Measurements from ENCODE around the gene CDHR2. TPM values are rescaled to one million over a fixed set of nuclear protein-coding genes. Genes with fewer than 3 reads are reported as not detected.

The CDHR2 gene
- total and polyA plus RNA-seq, 2 donors (not counting 3 experiments of a cell fraction or from before 2014, with no cell fraction given), result not detected

DNA sequence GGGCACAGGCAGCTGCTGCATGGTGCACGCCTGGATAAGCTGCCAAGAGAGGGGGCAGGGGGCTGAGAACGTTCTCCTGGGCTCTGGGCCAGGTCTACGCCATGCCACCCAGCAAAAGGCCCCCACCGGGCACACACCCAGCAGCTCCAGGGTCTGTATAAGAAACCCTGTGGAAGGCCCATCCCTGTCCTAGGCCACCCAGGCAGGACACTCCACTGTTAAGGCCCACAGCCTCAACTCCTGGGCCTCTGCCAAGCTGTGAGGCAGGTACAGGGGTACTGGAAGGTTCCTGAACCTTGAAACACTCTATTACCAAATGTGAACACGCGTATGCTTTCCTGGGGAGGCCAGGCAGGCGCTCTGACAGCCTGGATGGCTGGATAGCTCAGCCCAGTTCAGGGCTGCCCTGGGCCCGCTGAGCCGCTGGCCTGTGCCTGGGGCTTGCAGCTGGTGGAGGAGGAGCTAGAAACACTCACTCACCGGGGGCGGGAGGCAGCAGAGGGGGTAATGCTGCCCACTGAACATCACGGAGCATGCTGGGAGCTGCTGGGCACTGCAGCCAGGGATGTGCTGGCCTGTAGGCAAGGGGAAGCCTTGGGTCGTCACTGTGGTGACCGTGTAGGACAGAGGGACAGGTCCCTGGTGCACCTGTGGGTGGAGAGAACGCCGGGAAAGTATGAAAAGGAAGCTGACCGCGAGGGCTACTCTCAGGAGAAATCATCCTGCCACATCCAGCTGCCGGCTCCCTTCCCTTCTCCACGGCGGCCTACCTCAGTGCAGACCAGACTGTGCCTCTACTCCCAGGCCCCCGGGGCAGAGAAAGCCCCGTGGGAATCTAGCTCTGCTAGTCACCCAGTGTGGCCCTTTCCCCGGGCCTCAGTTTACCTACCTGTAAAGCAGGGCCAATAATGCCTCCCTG, 17.9 kb upstream of the CDHR2 start:
- dilution Hi-C loops (cut with MboI; ENCODE audit: extremely low pct_ligation_motif_present, low sequenced_read_pairs), result no loop called here
- H3K4me3 ChIP-seq (replicated peaks in 1 of 3; ENCODE audit: insufficient read depth in 1 of 3, low read depth in 1 of 3, low read length in 3 of 3), result no peak overlapping the region
- TF ChIP-seq GATA2 (IDR thresholded peaks at IDR 0.05; ENCODE audit: insufficient read depth, insufficient read length, low read depth, low read length) (no peak), FOS (IDR thresholded peaks at IDR 0.05; ENCODE audit: borderline replicate concordance, insufficient read depth, low read length) (no peak), CTCF (IDR thresholded peaks at IDR 0.05; ENCODE audit: extremely low read depth in 1 of 2, insufficient read depth in 1 of 2, low read depth in 1 of 2, low read length in 2 of 2) (no peak), JUN (IDR thresholded peaks at IDR 0.05; ENCODE audit: borderline replicate concordance, insufficient read depth, insufficient read length, low read depth) (no peak)
- TF ChIP-seq, protein P1, sequence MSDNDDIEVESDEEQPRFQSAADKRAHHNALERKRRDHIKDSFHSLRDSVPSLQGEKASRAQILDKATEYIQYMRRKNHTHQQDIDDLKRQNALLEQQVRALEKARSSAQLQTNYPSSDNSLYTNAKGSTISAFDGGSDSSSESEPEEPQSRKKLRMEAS (IDR thresholded peaks at IDR 0.05; ENCODE audit: insufficient read depth, insufficient read length), result no peak
- no peak overlapping the region for H3K4me2 ChIP-seq (ENCODE audit: insufficient read depth, low read length)
- no peaks in the 10 kb centered on the region for H3K9me3 ChIP-seq (replicated peaks; ENCODE audit: control insufficient read depth, insufficient read depth, low read length)
- no peaks in the 10 kb centered on the region for H3K27me3 ChIP-seq (ENCODE audit: control insufficient read depth in 2 of 2, insufficient read depth in 2 of 2, low read length in 2 of 2)
- no peaks in the 10 kb centered on the region for H3K9me1 ChIP-seq (replicated peaks; ENCODE audit: control insufficient read depth, extremely low read depth, insufficient read depth, low read length)
- no peak overlapping the region for H3K9ac ChIP-seq (replicated peaks; ENCODE audit: extremely low read depth, insufficient read depth, low read length)
- ChIA-PET CTCF (interaction anchor here (1.1 kb wide), 1 partner anchor 16 kb away, joined by 3 read pairs; no protein-coding TSS in a partner anchor), POLR2A (no interaction called here)
- H4K20me1 ChIP-seq (replicated peaks; ENCODE audit: control insufficient read depth, extremely low read depth, insufficient read depth, low read length), result no peaks in the 10 kb centered on the region
- DNase-seq (ENCODE audit: low read depth, low spot score) (no peak), FAIRE-seq (no peak)
- BruUV-seq (replicated peaks), result no TSS peak
- H3K4me1 ChIP-seq (ENCODE audit: control insufficient read depth, extremely low read depth, insufficient read depth, low read length), result peaks cover 28% of the 10 kb centered on the region
- H3K27ac ChIP-seq (ENCODE audit: insufficient read depth, low read depth, low read length), result no peak overlapping the region
- intact Hi-C loops (cut with micrococcal nuclease), result loop anchor here (10.0 kb wide), 2 partner anchors 464 to 964 kb away; partner anchors contain the start of gene PDLIM7
- H3K36me3 ChIP-seq (ENCODE audit: control insufficient read depth in 2 of 2, extremely low read depth in 1 of 2, insufficient read depth in 2 of 2, low read length in 2 of 2), result peaks cover 9 to 43% of the 10 kb centered on the region in 2 experiments
- H3K79me2 ChIP-seq (ENCODE audit: control insufficient read depth, insufficient read depth, low read length), result peaks cover 31% of the 10 kb centered on the region
- H2AFZ ChIP-seq (ENCODE audit: low read depth, low read length), result no peak overlapping the region

Data from endothelial cell of umbilical vein (primary cell).